Subcutaneous abdominal adipose tissue (tissue), 5 donors: ENCODE data around the gene PYGB.

Experiments used
- H3K27ac ChIP-seq: one replicate; pipeline ENCODE4 v1.7.0; 2013; ENCODE audit warnings: low read depth, mild to moderate bottlenecking, inconsistent platforms, low read length, moderate library complexity
- H3K27me3 ChIP-seq, 5 donors: one replicate each; pipeline ENCODE4 v1.7.0; 2013; ENCODE audit warnings: low read length in 5 of 5, inconsistent platforms in 1 of 5; ENCODE audit not compliant: control insufficient read depth in 5 of 5, insufficient read depth in 4 of 5
- H3K36me3 ChIP-seq, 5 donors: one replicate each; pipeline ENCODE4 v1.7.0; 2013; ENCODE audit warnings: low read length in 5 of 5; ENCODE audit not compliant: control insufficient read depth in 5 of 5, insufficient read depth in 5 of 5
- H3K4me1 ChIP-seq, 5 donors: one replicate each; pipeline ENCODE4 v1.7.0; 2013; ENCODE audit warnings: low read length in 5 of 5, mild to moderate bottlenecking in 3 of 5, moderate library complexity in 1 of 5; ENCODE audit not compliant: control insufficient read depth in 5 of 5, insufficient read depth in 5 of 5
- H3K4me3 ChIP-seq, 5 donors: one replicate each; pipeline ENCODE4 v1.7.0; 2013; ENCODE audit warnings: low read length in 5 of 5, low read depth in 1 of 5
- H3K9ac ChIP-seq, 5 donors: one replicate each; pipeline ENCODE4 v1.7.0; 2013; ENCODE audit warnings: low read length in 5 of 5, mild to moderate bottlenecking in 4 of 5, moderate library complexity in 3 of 5
- H3K9me3 ChIP-seq, 5 donors: one replicate each; pipeline ENCODE4 v1.7.0; 2013; ENCODE audit warnings: low read length in 5 of 5; ENCODE audit not compliant: control insufficient read depth in 5 of 5
- donor health status: healthy.
- donor health status: healthy.
- donor health status: healthy.
- donor health status: healthy.
- donor health status: healthy.

Gene PYGB

GRCh38 chr20:25206548-25206947 is 41.3 kb upstream of the PYGB start:
- Histone ChIP-seq H3K9ac (no peak overlapping the region), H3K4me1 (peaks cover 0 to 16% (median 3%) of the 10 kb centered on the region in 5 donors), H3K36me3 (peaks cover 3 to 18% (median 14%) of the 10 kb centered on the region in 5 donors), H3K9me3 (no peaks in the 10 kb centered on the region), H3K4me3 (no peak overlapping the region), H3K27me3 (no peaks in the 10 kb centered on the region), H3K27ac (no peak overlapping the region)

GRCh38 chr20:25207149-25207959 is 40.5 kb upstream of the PYGB start:
- Histone ChIP-seq H3K27ac (no peak overlapping the region), H3K27me3 (no peaks in the 10 kb centered on the region), H3K9ac (no peak overlapping the region), H3K36me3 (peaks cover 3 to 26% (median 22%) of the 10 kb centered on the region in 5 donors), H3K4me3 (no peak overlapping the region), H3K4me1 (peaks cover 0 to 16% (median 3%) of the 10 kb centered on the region in 5 donors), H3K9me3 (no peaks in the 10 kb centered on the region)

- Histone ChIP-seq H3K4me1 (peaks cover 0 to 16% (median 3%) of the 10 kb centered on the region in 5 donors), H3K27me3 (no peaks in the 10 kb centered on the region), H3K27ac (no peak overlapping the region), H3K36me3 (peaks cover 3 to 29% (median 25%) of the 10 kb centered on the region in 5 donors), H3K9me3 (no peaks in the 10 kb centered on the region), H3K9ac (no peak overlapping the region), H3K4me3 (no peak overlapping the region)
These were observed 39.8 kb upstream of the PYGB start for GRCh38 chr20:25207960-25208534.

- H3K27me3 ChIP-seq = no peaks in the 10 kb centered on the region
- peaks cover 3 to 43% (median 39%) of the 10 kb centered on the region in 5 donors for H3K36me3 ChIP-seq
These were observed 38.5 kb upstream of the PYGB start for GRCh38 chr20:25209400-25209799.

GRCh38 chr20:25209911-25210310 is 38.0 kb upstream of the PYGB start:
- Histone ChIP-seq H3K36me3 (peaks cover 3 to 47% (median 43%) of the 10 kb centered on the region in 5 donors), H3K4me1 (peaks cover 0 to 11% (median 0%) of the 10 kb centered on the region in 5 donors), H3K9me3 (no peaks in the 10 kb centered on the region), H3K4me3 (no peak overlapping the region), H3K27ac (no peak overlapping the region), H3K9ac (no peak overlapping the region), H3K27me3 (no peaks in the 10 kb centered on the region)

More at GRCh38 chr20:25209400-25209799, 38.5 kb upstream of the PYGB start:
- H3K4me1 ChIP-seq = peaks cover 0 to 16% (median 0%) of the 10 kb centered on the region in 5 donors
- no peak overlapping the region for H3K4me3 ChIP-seq
- no peak overlapping the region for H3K9ac ChIP-seq
- no peaks in the 10 kb centered on the region for H3K9me3 ChIP-seq
- no peak overlapping the region for H3K27ac ChIP-seq

GRCh38 chr20:25211273-25211672 is 36.6 kb upstream of the PYGB start:
- H3K4me3 ChIP-seq = no peak overlapping the region
- H3K9ac ChIP-seq = no peak overlapping the region
- H3K27me3 ChIP-seq = no peaks in the 10 kb centered on the region
- H3K9me3 ChIP-seq = no peaks in the 10 kb centered on the region
- no peak overlapping the region for H3K27ac ChIP-seq
- H3K36me3 ChIP-seq = peaks cover 7 to 60% (median 55%) of the 10 kb centered on the region in 5 donors
- H3K4me1 ChIP-seq = no peaks in the 10 kb centered on the region

- H3K4me1 ChIP-seq = no peaks in the 10 kb centered on the region
- no peak overlapping the region for H3K9ac ChIP-seq
- H3K36me3 ChIP-seq = peaks cover 7 to 66% (median 61%) of the 10 kb centered on the region in 5 donors
- no peaks in the 10 kb centered on the region for H3K9me3 ChIP-seq
- no peak overlapping the region for H3K4me3 ChIP-seq
- no peak overlapping the region for H3K27ac ChIP-seq
- no peaks in the 10 kb centered on the region for H3K27me3 ChIP-seq
These were observed 35.6 kb upstream of the PYGB start for GRCh38 chr20:25212242-25212641.

- H3K4me1 ChIP-seq = no peaks in the 10 kb centered on the region
- no peak overlapping the region for H3K27ac ChIP-seq
- H3K9me3 ChIP-seq = no peaks in the 10 kb centered on the region
- no peaks in the 10 kb centered on the region for H3K27me3 ChIP-seq
- peaks cover 7 to 81% (median 75%) of the 10 kb centered on the region in 5 donors for H3K36me3 ChIP-seq
- no peak overlapping the region for H3K4me3 ChIP-seq
- H3K9ac ChIP-seq = no peak overlapping the region
These were observed 34.1 kb upstream of the PYGB start for GRCh38 chr20:25213566-25214425.

GRCh38 chr20:25214426-25214790 is 33.5 kb upstream of the PYGB start:
- Histone ChIP-seq H3K9me3 (no peaks in the 10 kb centered on the region), H3K27me3 (no peaks in the 10 kb centered on the region), H3K27ac (no peak overlapping the region), H3K36me3 (peaks cover 7 to 87% (median 77%) of the 10 kb centered on the region in 5 donors), H3K4me1 (no peaks in the 10 kb centered on the region), H3K9ac (no peak overlapping the region), H3K4me3 (no peak overlapping the region)
